ENCODE data around the gene NT5C3A.
A peak's percentile ranks its signal among the peaks of the same experiment; 100 is the strongest.
"Not testable (repeated sequence)": the region's sequence is repeated elsewhere in the genome, so short reads cannot be mapped to it uniquely, and the experiment has no call there.

The NT5C3A gene
- long read RNA-seq, donor 1, transcript NT5C3A-201 (9 exons, 1,704 nt) = minor isoform, 5 of 13 reads
- long read RNA-seq, donor 1, transcript NT5C3A-204 (10 exons, 1,759 nt) = major isoform, 8 of 13 reads
- long read RNA-seq, donor 1, partial matches to known transcripts = 0 of 13 reads
- long read RNA-seq, donor 1, other reads (novel, unspliced or antisense) = 0 of 13 reads
- long read RNA-seq, donor 2, transcript NT5C3A-204 (10 exons, 1,759 nt) = major isoform, 7 of 10 reads
- long read RNA-seq, donor 2, partial matches to known transcripts = 0 of 10 reads
- long read RNA-seq, donor 2, other reads (novel, unspliced or antisense) = 0 of 10 reads
- long read RNA-seq, donor 3, partial matches to known transcripts = 0 of 7 reads
- long read RNA-seq, donor 3, other reads (novel, unspliced or antisense) = 0 of 7 reads
- long read RNA-seq, donor 4, transcript NT5C3A-204 (10 exons, 1,759 nt) = major isoform, 10 of 29 reads
- long read RNA-seq, donor 4, partial matches to known transcripts = 12 of 29 reads
- long read RNA-seq, donor 4, other reads (novel, unspliced or antisense) = 0 of 29 reads
- long read RNA-seq, donor 5, transcript NT5C3A-204 (10 exons, 1,759 nt) = major isoform, 5 of 10 reads
- long read RNA-seq, donor 5, partial matches to known transcripts = 0 of 10 reads
- long read RNA-seq, donor 5, other reads (novel, unspliced or antisense) = 0 of 10 reads
- long read RNA-seq, donor 6, transcript NT5C3A-204 (10 exons, 1,759 nt) = minor isoform, 6 of 15 reads
- long read RNA-seq, donor 6, transcript NT5C3A-201 (9 exons, 1,704 nt) = major isoform, 8 of 15 reads
- long read RNA-seq, donor 6, partial matches to known transcripts = 0 of 15 reads
- long read RNA-seq, donor 6, other reads (novel, unspliced or antisense) = 0 of 15 reads
- long read RNA-seq, donor 7, transcript NT5C3A-201 (9 exons, 1,704 nt) = major isoform, 10 of 22 reads
- long read RNA-seq, donor 7, transcript NT5C3A-204 (10 exons, 1,759 nt) = minor isoform, 9 of 22 reads
- long read RNA-seq, donor 7, partial matches to known transcripts = 0 of 22 reads
- long read RNA-seq, donor 7, other reads (novel, unspliced or antisense) = 0 of 22 reads
- long read RNA-seq, donor 8, partial matches to known transcripts = 0 of 4 reads
- long read RNA-seq, donor 8, other reads (novel, unspliced or antisense) = 0 of 4 reads

DNA sequence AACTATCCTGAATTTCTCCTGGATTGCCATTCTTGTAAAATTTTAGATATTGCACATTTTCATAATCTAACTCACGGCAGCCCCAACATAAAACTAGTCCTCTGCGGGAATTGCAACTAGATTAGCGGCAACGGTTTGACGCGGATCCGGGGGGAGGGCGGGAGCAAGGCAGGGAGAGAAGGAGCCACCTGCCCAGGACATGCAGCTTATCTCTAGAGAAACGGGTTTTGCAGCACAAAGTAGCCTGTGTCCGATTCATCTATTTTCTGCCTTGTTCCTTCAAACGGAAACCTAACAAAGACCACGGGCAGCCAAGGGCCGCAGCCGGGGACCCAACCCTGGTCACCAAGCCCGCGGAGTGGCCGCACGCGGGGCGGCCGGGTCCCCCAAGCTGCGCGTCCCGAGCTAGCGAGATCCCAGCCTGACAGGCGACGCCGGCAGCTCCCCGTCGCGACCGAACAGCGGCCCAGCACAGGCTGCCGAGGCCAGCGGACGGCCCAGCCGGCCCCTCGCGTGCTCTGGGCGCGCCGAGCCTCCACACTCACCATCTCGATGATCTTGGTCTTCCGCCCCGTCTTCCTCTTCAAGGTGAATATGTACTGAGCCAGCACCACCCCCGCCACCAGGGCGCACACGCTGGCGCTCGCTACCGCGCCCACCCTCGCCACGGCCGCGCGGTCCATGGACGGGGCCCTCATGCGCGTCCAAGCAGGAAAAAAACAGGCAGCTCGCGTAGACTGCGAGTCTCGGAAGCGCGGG, at the start of gene NT5C3A:
TSS of gene NT5C3A (minus strand) at position 754 of the 759 bp plus-strand sequence. CDS start at position 683, 71 bp downstream.
- peak; percentile 98 for DNase-seq

DNA sequence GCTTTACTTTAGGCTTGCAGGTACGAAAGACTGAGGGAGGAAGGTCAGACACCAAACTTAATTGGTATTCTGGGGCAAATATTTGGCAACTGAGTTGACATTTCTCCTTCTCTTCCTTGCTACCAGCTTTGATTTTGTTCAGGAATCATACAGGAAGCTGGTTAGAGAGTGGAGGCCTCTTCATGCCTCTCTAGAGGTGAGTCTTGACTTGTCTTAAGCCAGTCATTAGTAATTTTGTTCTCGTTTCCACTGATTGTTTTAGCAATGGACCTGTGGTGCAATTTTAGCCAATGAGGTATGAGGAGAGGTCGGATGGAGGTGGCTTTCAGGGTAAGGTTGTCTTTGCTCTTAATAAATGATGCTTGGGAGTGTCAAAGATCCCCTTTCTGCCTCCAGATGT, 49.0 kb upstream of the NT5C3A start:
- DNase-seq = no peak

- no peak for DNase-seq
These were observed 47.2 kb upstream of the NT5C3A start for GRCh38 chr7:33109758-33110238.

DNA sequence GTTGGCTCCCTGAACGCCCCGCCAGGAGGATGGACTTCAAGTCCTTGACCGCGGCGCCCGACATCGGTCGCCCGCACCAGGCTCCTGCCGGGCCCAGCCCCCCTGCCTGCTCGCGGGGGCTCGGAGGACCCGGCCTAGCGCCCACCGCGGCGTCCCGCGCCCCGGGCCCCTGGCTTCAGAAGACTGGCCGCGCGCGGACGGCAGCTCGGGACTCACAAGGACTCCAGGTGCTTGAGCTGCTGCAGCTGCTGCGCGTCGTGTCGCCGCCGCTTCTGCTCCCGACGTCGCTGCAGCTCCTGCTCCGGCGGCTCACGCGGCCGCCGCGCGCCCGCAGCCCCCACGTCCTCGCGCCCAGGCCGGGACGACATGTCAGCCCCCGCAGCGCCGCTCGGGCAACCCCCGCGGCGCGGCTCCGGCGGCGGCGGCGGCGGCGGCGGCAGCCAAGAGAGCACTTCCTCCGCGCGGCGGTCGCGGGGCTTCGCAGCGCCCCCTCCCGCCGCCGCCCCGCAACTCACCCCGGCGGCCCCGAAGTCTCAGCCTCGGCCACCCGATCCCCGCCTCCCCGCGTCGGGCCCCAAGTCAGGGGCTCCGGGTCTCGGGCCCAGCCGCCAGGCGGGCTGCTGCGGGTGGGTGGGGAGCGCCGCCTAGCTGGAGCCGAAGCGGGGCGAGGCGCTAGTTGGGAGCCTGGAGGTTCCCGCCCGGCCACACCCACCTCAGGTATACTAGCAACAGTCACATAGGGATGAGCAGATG, 46.6 kb upstream of the NT5C3A start, which contains the start of gene RP9:
TSS of gene RP9 (minus strand) at position 400 of the 753 bp plus-strand sequence. CDS start at position 368, 32 bp downstream.
- DNase-seq = peak; percentile 91

GRCh38 chr7:33108554-33109004, 46.0 kb upstream of the NT5C3A start:
- no peak for DNase-seq

- DNase-seq = peak; percentile 28
These were observed 44.8 kb upstream of the NT5C3A start for GRCh38 chr7:33107136-33108066.

- no peak for DNase-seq
These were observed 39.3 kb upstream of the NT5C3A start for GRCh38 chr7:33101906-33102305.

GRCh38 chr7:33100770-33101169, 38.2 kb upstream of the NT5C3A start:
- DNase-seq = no peak

- no peak for DNase-seq
These were observed 36.8 kb upstream of the NT5C3A start for GRCh38 chr7:33099154-33099940.

DNA sequence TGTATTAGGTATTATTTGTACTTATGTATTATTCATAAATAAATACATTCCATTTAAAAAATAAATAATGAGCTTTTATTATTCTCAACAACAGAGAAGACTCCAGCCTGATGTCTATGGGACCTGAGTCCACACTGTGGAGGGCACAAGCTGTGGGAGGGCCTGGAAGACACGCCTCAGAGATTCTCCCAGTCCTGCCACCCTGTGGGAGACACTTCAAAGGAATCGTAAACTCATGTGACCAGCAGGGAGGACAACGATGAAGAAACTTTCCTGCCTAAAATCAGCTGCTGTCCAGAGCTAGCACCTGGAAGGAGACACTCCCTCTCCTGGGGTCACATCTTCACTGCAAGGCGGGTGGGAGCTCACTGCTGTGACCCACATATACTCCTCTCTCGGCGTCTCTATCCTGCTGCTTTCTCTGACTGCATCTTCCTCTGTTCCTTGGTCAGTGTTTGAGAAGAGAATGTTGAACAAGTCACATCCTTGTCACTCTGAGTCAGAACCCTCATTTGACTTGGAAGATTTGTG, 32.2 kb upstream of the NT5C3A start:
- DNase-seq = not testable (repeated sequence)

DNA sequence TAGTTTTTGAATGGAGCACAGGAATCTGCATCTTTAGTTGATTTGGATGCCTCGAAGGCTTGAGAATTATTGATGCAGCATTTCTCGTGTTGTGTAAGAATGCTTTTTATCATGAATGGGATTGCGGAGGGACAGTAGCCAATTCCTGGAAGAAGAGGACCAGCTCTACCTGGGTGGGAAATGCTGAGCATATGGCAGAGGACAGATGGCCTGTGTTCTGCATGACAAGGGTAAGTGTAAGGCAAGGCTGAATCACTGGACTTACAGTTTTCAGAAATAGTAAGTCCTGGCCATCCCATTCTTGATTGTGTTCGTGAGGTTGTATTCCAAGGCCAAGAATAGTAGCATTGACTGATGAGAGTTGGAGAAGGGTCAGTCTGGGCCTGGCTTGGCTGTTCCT, 30.7 kb upstream of the NT5C3A start:
- no peak for DNase-seq

- no peak for DNase-seq
These were observed 29.1 kb upstream of the NT5C3A start for GRCh38 chr7:33091641-33092191.

- DNase-seq = no peak
These were observed 28.5 kb upstream of the NT5C3A start for GRCh38 chr7:33091111-33091531.

DNA sequence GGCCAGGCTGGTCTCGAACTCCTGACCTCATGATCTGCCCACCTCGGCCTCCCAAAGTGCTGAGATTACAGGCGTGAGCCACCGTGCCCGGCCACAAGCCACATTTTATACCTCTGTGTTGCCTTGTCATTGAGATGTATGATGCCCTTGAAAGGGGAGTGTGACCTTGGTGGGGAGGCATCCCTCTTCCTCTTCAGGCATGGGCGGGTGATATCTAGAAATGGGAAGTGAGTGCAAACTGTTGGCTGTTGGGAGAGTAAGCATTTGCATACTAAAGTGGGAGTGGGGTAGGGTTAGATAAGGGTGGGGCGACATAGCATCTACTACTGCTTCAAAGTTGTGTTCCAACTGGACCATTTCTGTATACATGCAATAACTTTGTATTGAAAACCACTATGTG, 26.6 kb upstream of the NT5C3A start:
- DNase-seq = no peak

DNA sequence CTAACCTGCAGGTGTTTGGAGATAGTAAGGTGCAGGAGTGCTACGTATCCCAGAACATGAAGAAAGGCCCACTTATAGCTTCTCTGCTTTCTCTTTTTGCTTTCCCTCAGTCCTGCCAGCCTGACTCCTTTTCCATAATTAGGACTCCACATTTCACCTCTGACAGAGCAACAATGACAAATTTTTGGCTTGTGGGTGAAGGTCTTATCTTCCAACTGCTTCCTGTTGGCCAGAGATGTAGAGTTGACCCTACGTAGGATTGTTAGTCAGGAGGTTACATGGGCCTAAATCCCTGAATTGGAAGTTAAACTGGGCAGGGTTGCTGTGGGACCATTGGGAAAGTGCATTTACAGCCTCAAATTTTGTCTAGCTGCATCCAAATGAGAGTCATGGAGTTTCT, 25.3 kb upstream of the NT5C3A start:
- DNase-seq = no peak

- DNase-seq = no peak
These were observed 24.8 kb upstream of the NT5C3A start for GRCh38 chr7:33087356-33087755.

GRCh38 chr7:33079763-33080690, 17.5 kb upstream of the NT5C3A start:
- DNase-seq = no peak
